ENCODE data around the gene TRPC6.

Gene TRPC6

DNA sequence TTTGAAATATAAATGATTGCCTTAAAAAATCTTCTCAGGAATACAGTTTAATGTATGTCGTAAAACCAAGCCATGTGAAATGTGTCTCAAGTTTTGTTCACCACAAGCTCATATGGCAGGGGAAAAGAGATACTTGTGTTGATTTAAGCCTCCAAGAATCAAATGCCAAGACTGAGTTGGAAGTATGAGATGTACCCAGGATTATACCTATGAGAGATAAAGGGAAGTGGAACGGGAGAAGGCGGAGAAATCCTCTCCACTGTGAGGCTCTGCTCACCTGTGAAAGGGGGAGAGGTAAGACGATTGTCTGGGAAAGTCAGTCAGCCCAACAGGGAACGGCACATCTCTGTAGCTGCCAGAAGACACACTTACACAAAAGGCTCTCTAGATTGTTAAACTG lies 124.8 kb downstream of the TRPC6 start:
- no peak overlapping the region for H3K4me3 ChIP-seq (ENCODE audit: low read depth, low read length)
- TF ChIP-seq, protein P1, sequence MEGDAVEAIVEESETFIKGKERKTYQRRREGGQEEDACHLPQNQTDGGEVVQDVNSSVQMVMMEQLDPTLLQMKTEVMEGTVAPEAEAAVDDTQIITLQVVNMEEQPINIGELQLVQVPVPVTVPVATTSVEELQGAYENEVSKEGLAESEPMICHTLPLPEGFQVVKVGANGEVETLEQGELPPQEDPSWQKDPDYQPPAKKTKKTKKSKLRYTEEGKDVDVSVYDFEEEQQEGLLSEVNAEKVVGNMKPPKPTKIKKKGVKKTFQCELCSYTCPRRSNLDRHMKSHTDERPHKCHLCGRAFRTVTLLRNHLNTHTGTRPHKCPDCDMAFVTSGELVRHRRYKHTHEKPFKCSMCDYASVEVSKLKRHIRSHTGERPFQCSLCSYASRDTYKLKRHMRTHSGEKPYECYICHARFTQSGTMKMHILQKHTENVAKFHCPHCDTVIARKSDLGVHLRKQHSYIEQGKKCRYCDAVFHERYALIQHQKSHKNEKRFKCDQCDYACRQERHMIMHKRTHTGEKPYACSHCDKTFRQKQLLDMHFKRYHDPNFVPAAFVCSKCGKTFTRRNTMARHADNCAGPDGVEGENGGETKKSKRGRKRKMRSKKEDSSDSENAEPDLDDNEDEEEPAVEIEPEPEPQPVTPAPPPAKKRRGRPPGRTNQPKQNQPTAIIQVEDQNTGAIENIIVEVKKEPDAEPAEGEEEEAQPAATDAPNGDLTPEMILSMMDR (IDR thresholded peaks at IDR 0.05; ENCODE audit: low read depth, low read length, missing control alignments) = no peak
- DNase-seq (ENCODE audit: low read depth) = no peak

DNA sequence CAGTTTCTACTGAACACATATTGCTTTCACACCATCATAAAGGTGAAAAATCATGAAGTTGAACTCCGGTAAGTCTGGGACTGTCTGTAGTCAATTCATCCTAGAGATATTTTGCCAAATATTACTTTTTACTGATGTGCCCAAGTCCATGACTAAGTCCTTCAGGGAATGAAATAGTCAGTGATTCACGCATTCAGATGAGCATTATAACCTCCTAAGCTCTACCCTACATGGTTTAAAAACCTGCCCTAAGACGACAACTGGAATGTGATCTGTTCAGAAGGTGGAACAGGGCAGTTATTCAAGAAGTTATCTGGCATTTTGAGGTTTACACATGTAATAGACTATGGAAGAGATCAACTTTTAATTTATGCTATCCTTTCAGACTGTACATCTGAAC lies 125.6 kb downstream of the TRPC6 start:
- TF ChIP-seq, protein P1 (IDR thresholded peaks at IDR 0.05; ENCODE audit: low read depth, low read length, missing control alignments) = no peak
- no peak overlapping the region for H3K4me3 ChIP-seq (ENCODE audit: low read depth, low read length)
- DNase-seq (ENCODE audit: low read depth) = no peak

DNA sequence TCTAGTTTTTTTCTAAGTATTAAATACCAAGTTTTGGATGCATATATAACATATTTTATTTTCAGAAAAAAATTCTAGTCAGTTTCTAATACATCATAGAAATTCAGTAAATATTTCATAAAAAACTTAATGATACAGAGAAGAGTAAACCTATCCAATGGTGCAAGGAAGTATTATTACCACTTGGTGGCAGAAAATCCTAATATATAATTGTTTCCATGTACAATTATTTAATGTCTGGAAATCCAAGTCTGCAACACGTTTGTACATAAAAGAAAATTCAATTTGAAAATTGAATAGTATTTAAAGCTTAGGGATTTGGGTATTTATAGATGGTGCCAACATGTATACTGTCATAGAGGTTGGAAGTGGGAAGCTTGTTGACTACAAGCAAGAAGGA lies 127.0 kb downstream of the TRPC6 start:
- TF ChIP-seq, protein P1 (IDR thresholded peaks at IDR 0.05; ENCODE audit: low read depth, low read length, missing control alignments) = no peak
- no peak overlapping the region for H3K4me3 ChIP-seq (ENCODE audit: low read depth, low read length)
- no peak for DNase-seq (ENCODE audit: low read depth)

DNA sequence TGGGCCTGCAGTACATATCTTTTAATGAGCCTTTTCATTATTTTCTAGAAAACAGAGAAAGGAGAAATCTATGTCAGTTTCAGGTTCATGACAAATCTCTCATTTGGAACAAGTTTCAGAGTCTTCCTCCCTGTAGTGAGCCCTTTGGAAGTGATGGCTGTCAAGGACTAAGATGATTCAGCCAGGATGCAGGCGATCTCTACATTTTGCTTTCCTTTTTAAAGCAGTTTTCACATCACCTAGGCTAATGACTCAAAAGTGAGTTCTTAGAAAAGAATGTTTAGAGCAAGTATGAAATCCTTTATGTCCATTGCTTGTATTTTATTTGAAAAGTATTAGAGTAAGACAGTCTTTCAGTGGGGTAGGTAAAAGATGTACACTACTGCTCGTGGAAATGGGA lies 130.1 kb downstream of the TRPC6 start:
- DNase-seq (ENCODE audit: low read depth) = no peak
- TF ChIP-seq, protein P1 (IDR thresholded peaks at IDR 0.05; ENCODE audit: low read depth, low read length, missing control alignments) = no peak

DNA sequence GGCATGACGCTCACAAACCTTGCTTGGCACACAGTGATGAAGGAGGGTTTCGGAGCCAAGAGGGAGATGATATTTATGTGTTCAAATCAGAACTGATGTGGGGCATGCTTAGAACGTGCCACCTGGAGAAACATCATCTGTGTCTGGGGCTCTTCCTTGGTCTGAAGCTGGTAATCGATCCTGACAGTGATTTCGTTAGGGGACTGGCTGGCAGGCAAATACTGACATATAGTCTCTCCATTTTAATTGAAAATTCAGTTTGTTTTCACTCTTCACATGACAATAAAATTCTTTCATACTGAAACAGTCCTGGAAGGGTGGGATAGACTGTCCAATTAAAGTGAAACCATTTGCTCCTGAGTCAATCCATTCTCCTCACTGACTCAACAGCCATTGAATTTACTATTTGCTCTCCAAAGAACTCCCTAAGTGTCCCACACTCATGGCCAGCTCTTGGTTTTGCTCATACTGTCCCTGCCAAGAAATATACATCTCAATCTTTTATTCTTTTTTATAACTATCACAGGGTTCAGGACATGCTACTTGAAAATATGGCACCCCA lies 134.8 kb downstream of the TRPC6 start:
- H3K4me3 ChIP-seq (ENCODE audit: low read depth, low read length) = no peak overlapping the region
- no peak for DNase-seq (ENCODE audit: low read depth)
- TF ChIP-seq, protein P1 (IDR thresholded peaks at IDR 0.05; ENCODE audit: low read depth, low read length, missing control alignments) = no peak

More for the DNA sequence above, 130.1 kb downstream of the TRPC6 start:
- H3K4me3 ChIP-seq (ENCODE audit: low read depth, low read length) = no peak overlapping the region

DNA sequence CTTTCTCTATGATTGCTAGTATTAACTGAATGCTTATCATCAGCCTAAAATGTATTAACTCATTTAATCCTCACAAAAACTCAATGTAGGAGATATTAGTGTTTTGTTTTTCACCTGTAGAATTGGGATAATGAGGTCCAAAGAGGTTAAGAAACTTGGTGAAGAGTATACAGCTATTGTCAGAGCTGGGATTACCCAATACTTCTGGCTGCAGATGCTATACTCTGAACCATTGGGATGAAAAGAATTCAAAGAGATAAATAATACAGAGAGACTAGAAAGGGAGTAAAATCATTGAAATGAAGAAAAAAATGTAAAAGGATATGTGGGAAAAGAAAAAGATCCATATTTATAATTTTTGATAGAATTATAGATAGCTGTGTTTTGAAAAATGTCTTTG lies 137.1 kb downstream of the TRPC6 start:
- no peak overlapping the region for H3K4me3 ChIP-seq (ENCODE audit: low read depth, low read length)
- no peak for DNase-seq (ENCODE audit: low read depth)
- TF ChIP-seq, protein P1 (IDR thresholded peaks at IDR 0.05; ENCODE audit: low read depth, low read length, missing control alignments) = no peak

DNA sequence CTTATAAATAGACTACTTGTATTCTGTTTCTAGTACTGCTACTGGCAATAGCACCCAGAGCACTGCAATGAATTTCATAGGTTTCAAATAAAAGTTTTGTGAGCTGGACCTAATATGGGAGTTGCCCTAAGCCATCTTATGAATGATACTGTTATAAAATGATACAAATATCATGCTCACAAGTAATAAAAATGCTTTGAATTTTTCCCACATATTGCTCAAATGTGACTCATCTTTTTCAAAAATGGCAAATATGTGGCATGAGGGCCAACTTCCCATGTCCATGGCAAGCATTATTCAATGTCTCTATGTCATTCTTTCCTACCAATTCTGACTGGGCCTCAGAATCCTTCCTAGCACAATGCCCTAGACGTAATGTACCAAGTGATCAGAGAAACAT lies 137.6 kb downstream of the TRPC6 start:
- no peak overlapping the region for H3K4me3 ChIP-seq (ENCODE audit: low read depth, low read length)
- no peak for DNase-seq (ENCODE audit: low read depth)
- TF ChIP-seq, protein P1 (IDR thresholded peaks at IDR 0.05; ENCODE audit: low read depth, low read length, missing control alignments) = no peak

Data from GM12864 (cell line).